K562 (cell line): ENCODE results near the gene SURF4. TPM values are rescaled to one million over a fixed set of nuclear protein-coding genes. Genes with fewer than 3 reads are reported as not detected.

ENCODE experiments used
- ARID4B ChIP-seq: sonication (generic); formaldehyde crosslinking; IDR thresholded peaks from 2 replicates; pipeline ENCODE4 v1.8.0; 2022; ENCODE audit warnings: mild to moderate bottlenecking, missing genetic modification reagents
- ATF7 ChIP-seq: fragments of 450-650 bp; IDR thresholded peaks from 2 replicates; pipeline ENCODE4 v1.7.1; 2014; ENCODE audit warnings: mild to moderate bottlenecking, moderate library complexity
- CBX5 ChIP-seq: IDR thresholded peaks from 2 replicates; pipeline ENCODE4 v1.6.1; 2014; ENCODE audit warnings: low read depth, borderline replicate concordance
- E2F3 ChIP-seq: fragments of 250-450 bp; sonication (Bioruptor Pico); IDR thresholded peaks from 2 replicates; pipeline ENCODE4 v1.4.0; 2020; ENCODE audit warnings: mild to moderate bottlenecking
- HSF4 ChIP-seq: fragments of 250-450 bp; sonication (Bioruptor Pico); IDR thresholded peaks from 2 replicates; pipeline ENCODE4 v2.1.2; 2022; ENCODE audit warnings: mild to moderate bottlenecking, moderate library complexity, borderline replicate concordance
- KAT2B ChIP-seq: IDR thresholded peaks from one replicate; pipeline ENCODE4 v1.6.1; 2012; ENCODE audit warnings: low read depth, mild to moderate bottlenecking, control low read depth, inconsistent platforms, low read length, moderate library complexity
- NCOA4 ChIP-seq: fragments of 450-650 bp; IDR thresholded peaks from 2 replicates; pipeline ENCODE4 v1.6.1; 2018; ENCODE audit warnings: mild to moderate bottlenecking; ENCODE audit not compliant: partially characterized antibody
- NONO ChIP-seq, 2 experiments: fragments of 200-400 bp in 1 of 2; fragments of 450-650 bp in 1 of 2; formaldehyde crosslinking in 1 of 2; IDR thresholded peaks; 2 replicates each; pipeline ENCODE4 v1.6.1; 2017; ENCODE audit warnings: low read depth in 2 of 2, mild to moderate bottlenecking in 2 of 2, moderate library complexity in 2 of 2, low read length in 1 of 2
- POLR2AphosphoS2 ChIP-seq: IDR thresholded peaks from 2 replicates; pipeline ENCODE4 v1.6.1; 2012; ENCODE audit warnings: low read length, improper control_type of control experiment
- SAFB ChIP-seq: fragments of 200-400 bp; formaldehyde crosslinking; IDR thresholded peaks from 2 replicates; pipeline ENCODE4 v1.6.1; 2017; ENCODE audit warnings: low read depth, low read length, borderline replicate concordance
- SAP30 ChIP-seq: fragments of 200-600 bp; sonication (generic); IDR thresholded peaks from 2 replicates; pipeline ENCODE4 v1.6.1; 2012; ENCODE audit warnings: borderline replicate concordance, low read depth, mild to moderate bottlenecking, moderate library complexity, low read length, control low read depth, inconsistent platforms; ENCODE audit not compliant: insufficient read depth, poor library complexity, severe bottlenecking
- SIN3A ChIP-seq, 2 experiments: fragments of 150-350 bp in 1 of 2; IDR thresholded peaks; 2 replicates each; pipeline ENCODE4 v1.6.1; 2011 to 2016; ENCODE audit warnings: borderline replicate concordance in 2 of 2, low read depth in 2 of 2, low read length in 2 of 2, mild to moderate bottlenecking in 2 of 2, moderate library complexity in 2 of 2; ENCODE audit not compliant: control insufficient read depth in 1 of 2
- ZBED1 ChIP-seq: IDR thresholded peaks from 2 replicates; pipeline ENCODE4 v1.6.1; 2014
- ZFP1 ChIP-seq: fragments of 450-650 bp; formaldehyde crosslinking; IDR thresholded peaks from 2 replicates; pipeline ENCODE4 v1.4.0; 2020; ENCODE audit warnings: mild to moderate bottlenecking, mixed read lengths
- ZNF175 ChIP-seq: fragments of 200-800 bp; sonication (Bioruptor generic); IDR thresholded peaks from 2 replicates; pipeline ENCODE4 v1.6.1; 2016; ENCODE audit warnings: low read depth, mild to moderate bottlenecking, missing genetic modification characterization, missing compliant biosample characterization
- ZNF311 ChIP-seq: fragments of 250-450 bp; sonication (Bioruptor Pico); IDR thresholded peaks from 2 replicates; pipeline ENCODE4 v1.4.0; 2020; ENCODE audit warnings: mild to moderate bottlenecking, moderate library complexity
- ZNF431 ChIP-seq: sonication (generic); formaldehyde crosslinking; IDR thresholded peaks from 2 replicates; pipeline ENCODE4 v1.8.0; 2022; ENCODE audit warnings: mild to moderate bottlenecking, missing genetic modification reagents
- ZNF609 ChIP-seq: sonication (generic); formaldehyde crosslinking; IDR thresholded peaks from 2 replicates; pipeline ENCODE4 v1.8.1; 2023; ENCODE audit warnings: missing genetic modification reagents, mild to moderate bottlenecking, borderline replicate concordance
- ZNF644 ChIP-seq: fragments of 200-800 bp; sonication (Bioruptor generic); IDR thresholded peaks from 2 replicates; pipeline ENCODE4 v1.6.1; 2016; ENCODE audit warnings: low read depth, missing genetic modification characterization, missing compliant biosample characterization
- polyA plus RNA-seq, 8 experiments: library from polyadenylated mRNA; depleted of rRNA in 4 of 8; stranded (reverse) in 5 of 8; unstranded in 3 of 8; fragments of >200 nt; fragmentation: Nextera tagmentation in 2 of 8; fragmentation: Illumina TruSeq in 1 of 8; extraction: Ambion mirVana in 2 of 8; extraction: Trizol in 1 of 8; gene quantifications; 2 replicates each; pipeline versions ENCODE4 v1.2.1 to v1.2.3, GENCODE V29; 2011 to 2014; ENCODE audit warnings: inconsistent platforms in 1 of 8, missing spikeins in 1 of 8
- total RNA-seq, 7 experiments: library from RNA; depleted of rRNA in 6 of 7; stranded (reverse); fragments of >200 nt in 6 of 7; fragmentation: Illumina TruSeq in 2 of 7; extraction: Trizol in 2 of 7; gene quantifications; 2 replicates each; pipeline versions ENCODE4 v1.2.1 to v1.2.3, GENCODE V29; 2011 to 2021; ENCODE audit warnings: low replicate concordance in 1 of 7

SURF4 gene
- total and polyA plus RNA-seq, 9 of the 15 experiments (the other 6 are each of a cell fraction or from before 2014, with no cell fraction given): 8.4 to 176 (median 130) TPM

DNA sequence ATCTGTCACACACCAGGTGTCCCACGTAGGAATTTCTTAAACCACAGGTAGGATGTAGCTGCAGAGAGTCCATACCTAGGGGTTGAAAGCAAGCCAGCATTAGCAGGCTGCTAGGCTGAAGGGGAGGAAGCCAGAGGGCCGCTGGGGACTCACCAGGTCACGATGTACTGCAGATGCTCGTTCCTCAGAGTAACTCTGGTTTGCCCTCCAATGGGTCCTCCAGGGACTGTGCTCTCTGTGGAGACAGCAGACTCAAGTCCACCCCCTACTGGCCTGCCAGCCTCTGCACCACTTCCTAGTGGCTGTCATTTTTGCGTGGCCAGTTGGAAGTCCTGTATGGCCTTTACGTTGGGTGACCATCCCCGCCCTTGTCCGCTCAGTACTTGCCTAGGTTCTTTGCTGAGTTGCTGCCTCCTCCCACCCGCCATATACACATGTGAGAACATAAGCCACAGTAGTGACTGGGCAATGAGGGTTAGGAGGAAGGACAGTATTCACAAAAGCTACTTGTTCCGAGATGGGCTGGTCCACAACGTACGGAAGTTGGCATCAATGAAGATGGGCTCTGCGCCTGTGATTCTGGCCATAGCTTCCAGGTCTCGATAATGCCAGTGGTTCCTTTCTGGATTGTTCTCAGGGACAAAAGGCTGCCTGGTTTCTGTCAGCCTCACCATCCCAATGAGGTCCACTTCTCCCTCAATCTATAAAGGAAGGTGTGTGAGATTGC lies 23.8 kb downstream of the SURF4 start (continued):
- TF ChIP-seq POLR2AphosphoS2: peak; percentile 84
- no peak for TF ChIP-seq HSF4 (CRISPR knock-in tag)
- no peak for TF ChIP-seq ARID4B
- no peak for TF ChIP-seq ZBED1
- TF ChIP-seq ZNF311: no peak
- TF ChIP-seq ZFP1 (CRISPR knock-in tag): no peak
- no peak for TF ChIP-seq SAFB
- 0 out of 2 replicates have a peak, but pooled peaks have one; percentile 43 for TF ChIP-seq ZNF431 (CRISPR knock-in tag)
- TF ChIP-seq E2F3: no peak
- TF ChIP-seq SAP30: no peak
- peak in 1 of 2 experiments; percentile 54; a peak in 1 of 4 replicates for TF ChIP-seq SIN3A (IDR thresholded peaks at IDR 0.05; ENCODE audit: borderline replicate concordance in 2 of 2, control insufficient read depth in 1 of 2, low read depth in 2 of 2, low read length in 2 of 2)
- TF ChIP-seq NCOA4: no peak
- TF ChIP-seq ATF7: peak; percentile 53; the same call in 1 of the 2 replicates
- TF ChIP-seq ZNF175 (CRISPR knock-in tag): no peak
- no peak for TF ChIP-seq NONO (IDR thresholded peaks at IDR 0.05; ENCODE audit: low read depth in 2 of 2, low read length in 1 of 2)
- no peak for TF ChIP-seq ZNF609 (CRISPR knock-in tag)
- TF ChIP-seq KAT2B: no peak
- 0 out of 2 replicates have a peak, but pooled peaks have one; percentile 53 for TF ChIP-seq CBX5
- no peak for TF ChIP-seq ZNF644 (tag)
